DMS 273 treated with DMSO at 0.1 percent for 48 hours (cell line): ENCODE measurements around the gene FUT8.
"Not testable (repeated sequence)": the region's sequence is repeated elsewhere in the genome, so short reads cannot be mapped to it uniquely, and the experiment has no call there.

Source experiments
- DNase-seq: peaks from one replicate; lab custom pipeline; 2025; lab: John Stamatoyannopoulos, UW

FUT8 gene

GRCh38 chr14:65622703-65623102 is 210.2 kb downstream of the FUT8 start:
- no peak for DNase-seq

DNA sequence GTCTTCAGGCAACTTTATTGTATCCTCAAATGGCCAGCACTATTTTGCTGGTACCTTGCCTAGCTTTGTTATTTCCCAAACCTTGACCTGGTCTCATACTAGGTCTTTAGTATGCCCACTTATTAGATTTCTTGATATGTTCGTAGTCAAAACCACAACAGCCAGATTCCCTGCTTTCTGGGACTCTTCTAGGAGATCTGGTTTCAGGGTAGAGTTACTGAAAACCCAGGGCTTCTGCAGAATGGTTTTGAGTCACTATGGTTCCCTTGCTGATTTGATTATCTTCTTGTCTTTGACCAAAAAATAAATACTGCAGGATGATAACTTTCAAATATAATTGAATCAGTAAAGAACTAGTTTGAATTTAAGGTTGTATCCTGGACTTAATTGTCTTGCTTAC is 211.2 kb downstream of the FUT8 start:
- no peak for DNase-seq

GRCh38 chr14:65627315-65627714 is 214.8 kb downstream of the FUT8 start:
- DNase-seq = no peak

DNA sequence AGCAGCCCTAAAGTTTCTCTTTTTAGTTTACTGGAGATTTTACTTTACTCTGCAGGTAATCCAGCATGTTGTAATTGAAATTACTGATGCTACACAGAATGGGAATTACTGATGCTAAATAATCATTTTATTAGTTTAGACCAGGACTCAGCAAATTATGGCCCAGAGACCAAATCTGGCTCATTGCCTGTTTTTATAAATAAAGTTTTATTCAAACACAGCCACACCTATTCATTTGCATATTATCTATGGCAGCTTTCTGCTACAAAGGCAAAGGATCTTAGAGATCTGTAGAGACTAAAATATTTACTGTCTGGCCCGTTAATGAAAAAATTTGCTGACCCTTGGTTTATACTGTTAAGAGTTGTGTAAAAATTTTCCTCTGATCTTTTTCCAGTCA is 216.1 kb downstream of the FUT8 start:
- no peak for DNase-seq

DNA sequence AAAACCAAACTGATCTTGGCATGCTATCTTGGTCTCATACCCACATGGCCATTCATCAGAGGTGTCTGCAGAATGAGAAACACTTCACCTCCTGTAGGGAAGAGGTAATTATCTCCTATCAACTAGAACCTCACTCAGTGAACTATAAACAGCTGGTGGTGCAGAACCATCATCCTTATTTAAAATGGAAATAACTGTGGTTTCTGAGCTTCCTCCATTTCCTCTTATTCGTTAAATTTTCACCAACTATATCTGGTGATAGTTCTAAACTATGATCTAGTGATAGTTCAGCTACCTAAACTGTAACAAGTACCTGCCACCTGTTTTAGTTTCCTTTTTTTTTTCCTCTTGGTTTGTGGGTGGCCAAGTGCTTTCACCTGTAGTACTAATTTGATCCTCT is 218.5 kb downstream of the FUT8 start:
- no peak for DNase-seq

DNA sequence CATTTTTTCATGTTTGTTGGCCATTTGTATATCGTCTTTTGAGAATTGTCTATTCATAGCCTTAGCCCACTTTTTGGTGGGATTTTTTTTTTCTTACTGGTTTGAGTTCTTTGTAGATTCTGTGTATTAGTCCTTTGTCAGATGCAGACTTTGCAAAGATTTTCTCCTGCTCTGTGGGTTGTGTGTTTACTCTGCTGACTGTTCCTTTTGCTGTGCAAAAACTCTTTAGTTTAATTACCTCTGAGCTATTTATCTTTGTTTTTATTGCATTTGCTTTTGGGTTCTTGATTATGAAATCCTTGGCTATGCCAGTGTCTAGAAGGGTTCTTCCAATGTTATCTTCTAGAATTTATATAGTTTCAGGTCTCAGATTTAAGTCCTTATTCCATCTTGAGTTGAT is 220.0 kb downstream of the FUT8 start:
- no peak for DNase-seq

GRCh38 chr14:65633666-65634065 is 221.1 kb downstream of the FUT8 start:
- not testable (repeated sequence) for DNase-seq

GRCh38 chr14:65637780-65638179 is 225.2 kb downstream of the FUT8 start:
- DNase-seq = no peak

- DNase-seq = no peak
Observed at GRCh38 chr14:65639216-65639615, 226.7 kb downstream of the FUT8 start.

DNA sequence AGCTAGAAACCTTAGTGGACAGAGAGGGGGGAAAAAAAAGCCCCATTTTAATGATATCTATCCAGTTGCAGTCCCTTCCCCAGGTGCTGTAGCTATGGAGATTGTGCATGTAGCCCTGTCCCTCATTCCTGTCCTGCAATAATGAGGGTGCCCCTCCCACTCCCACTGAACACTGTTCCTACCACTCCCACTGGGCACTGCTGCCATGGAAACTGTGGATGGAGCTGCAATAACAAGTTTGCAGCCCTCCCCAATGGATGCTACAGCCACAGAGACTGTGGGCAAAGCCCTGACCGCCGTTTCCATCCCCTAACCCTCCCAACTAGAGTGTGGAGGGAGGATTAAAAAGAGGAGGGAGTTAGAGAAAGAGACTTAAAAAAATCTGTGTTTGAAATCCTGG is 238.3 kb downstream of the FUT8 start:
- no peak for DNase-seq

- no peak for DNase-seq
Observed at GRCh38 chr14:65656554-65656953, 244.0 kb downstream of the FUT8 start.

DNA sequence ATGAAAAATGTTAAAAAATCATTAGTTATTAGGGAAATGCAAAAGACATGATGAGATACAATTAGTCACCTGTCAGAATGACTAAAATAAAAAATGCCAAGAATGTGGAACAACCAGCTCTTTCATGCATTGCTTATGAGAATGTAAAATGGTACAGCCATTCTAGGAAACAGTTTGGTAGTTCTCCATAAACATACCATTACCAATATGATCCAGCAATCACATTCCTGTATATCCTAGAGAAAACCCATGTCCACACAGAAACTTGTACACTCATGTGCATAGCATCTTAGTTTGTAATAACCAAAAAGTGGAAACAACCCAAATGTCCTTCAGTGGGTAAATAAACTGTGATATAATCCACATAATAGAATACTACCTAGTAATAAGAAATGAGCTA is 245.7 kb downstream of the FUT8 start:
- no peak for DNase-seq

GRCh38 chr14:65661865-65662264 is 249.3 kb downstream of the FUT8 start:
- no peak for DNase-seq

- DNase-seq = no peak
Observed at GRCh38 chr14:65664436-65664835, 251.9 kb downstream of the FUT8 start.

DNA sequence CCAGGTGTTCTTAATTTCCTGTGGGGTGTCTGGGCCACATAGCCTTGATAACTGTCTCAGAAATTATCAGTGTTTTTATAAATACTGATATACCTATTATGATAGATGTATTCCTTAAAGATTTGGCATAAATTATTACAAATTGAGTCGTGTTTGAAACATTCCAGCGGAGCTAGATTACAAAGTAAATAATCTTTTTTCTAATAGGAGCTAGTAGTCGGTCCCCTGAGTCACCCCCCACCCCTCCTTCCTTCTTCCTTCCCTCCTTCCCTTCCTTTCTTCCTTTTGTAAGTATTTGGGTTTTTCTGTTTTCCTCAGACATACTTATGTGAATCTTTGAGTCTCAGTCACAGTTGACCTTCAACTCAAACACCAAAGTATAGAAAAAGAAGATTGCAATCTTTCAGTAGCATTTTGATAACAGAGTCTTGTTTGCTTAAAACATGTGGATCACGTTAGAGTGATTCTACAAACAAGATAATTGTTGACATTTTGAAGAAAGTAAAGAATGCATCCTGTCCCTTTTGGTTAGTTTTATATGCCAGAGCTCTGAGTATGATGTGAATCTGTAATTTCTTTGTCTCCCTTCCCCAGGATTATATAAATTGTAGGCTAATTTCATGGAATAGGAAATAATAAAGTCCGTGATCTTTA is 264.0 kb downstream of the FUT8 start:
- no peak for DNase-seq

GRCh38 chr14:65685572-65685971 is 273.0 kb downstream of the FUT8 start:
- no peak for DNase-seq

DNA sequence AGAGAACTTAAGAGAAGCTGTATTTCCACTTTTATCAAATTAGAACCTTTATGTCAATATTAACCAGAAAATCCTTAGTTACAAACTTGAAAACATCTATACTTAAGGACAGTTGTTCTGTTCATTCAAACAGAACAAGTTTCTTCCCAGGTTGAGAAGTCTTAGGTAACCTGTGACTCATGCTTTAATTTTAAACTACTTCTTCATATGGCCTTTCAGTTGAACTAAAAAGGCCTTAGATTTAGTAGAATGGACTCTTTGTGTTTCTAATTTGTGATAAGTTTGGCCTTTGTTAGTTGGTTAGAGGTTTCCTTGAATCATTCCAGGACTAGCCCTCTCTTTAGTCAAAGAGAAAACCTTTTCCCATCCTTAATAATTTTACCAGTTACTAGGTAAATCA is 274.2 kb downstream of the FUT8 start:
- no peak for DNase-seq

- DNase-seq = no peak
Observed at GRCh38 chr14:65689070-65689469, 276.5 kb downstream of the FUT8 start.

GRCh38 chr14:65692566-65692965 is 280.0 kb downstream of the FUT8 start:
- DNase-seq = not testable (repeated sequence)

DNA sequence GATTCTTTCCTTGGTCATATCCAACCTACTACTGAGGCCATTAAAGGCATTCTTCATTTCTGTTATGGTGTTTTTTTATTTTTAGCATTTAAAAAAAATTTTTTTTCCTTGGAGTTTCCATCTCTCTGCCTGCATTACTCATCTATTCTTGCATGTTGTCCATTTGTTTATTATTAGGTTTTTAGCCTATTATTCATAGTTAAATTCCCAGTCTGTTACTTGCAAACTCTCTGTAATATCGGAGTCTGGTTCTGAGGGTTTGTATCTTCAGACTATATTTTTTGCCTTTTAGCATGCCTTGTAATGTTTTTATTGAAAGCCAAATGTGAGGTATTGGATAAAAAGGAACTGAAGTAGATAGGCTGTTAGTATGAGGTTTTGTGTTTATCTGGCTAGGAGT is 284.3 kb downstream of the FUT8 start:
- DNase-seq = no peak

DNA sequence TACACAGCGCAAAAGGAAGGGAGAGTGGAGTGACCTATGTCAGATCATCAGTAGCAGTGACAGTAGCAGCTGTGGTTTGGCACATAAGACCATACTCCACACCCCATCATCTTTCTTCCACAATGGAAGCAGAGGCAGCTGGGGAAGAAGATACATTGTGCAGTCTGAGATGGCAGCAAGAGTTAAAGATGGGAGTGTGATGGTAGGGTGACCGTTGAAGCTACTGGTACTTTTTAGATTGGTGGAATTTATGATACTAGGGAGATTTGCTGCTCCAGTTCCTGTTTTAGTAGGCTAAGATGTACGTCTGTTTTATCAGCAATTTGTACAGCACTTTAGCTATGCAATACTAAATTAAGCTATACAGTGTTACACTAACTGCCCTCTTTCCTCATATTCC is 291.0 kb downstream of the FUT8 start:
- no peak for DNase-seq

GRCh38 chr14:65703996-65704395 is 291.5 kb downstream of the FUT8 start:
- DNase-seq = no peak

DNA sequence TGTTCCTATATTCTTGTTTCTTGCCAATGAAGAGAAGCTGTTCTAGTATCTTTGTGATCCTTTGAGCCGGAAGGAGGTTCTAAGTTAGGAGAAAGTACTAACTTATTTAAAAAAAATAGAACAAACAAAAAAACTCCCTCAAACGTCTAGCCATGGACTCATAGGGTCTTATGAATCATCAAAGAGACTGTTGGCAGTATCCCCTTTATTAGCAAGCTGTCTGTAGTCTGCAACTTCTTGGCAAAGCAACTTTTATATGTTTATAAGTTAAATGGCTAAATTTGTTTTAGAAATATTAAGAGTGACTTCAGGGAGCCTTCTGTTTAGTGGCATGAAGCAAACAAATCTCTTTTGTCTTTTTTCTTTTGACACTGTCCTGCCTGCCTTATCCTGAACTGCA is 291.9 kb downstream of the FUT8 start:
- DNase-seq = no peak

- DNase-seq = no peak
Observed at GRCh38 chr14:65704850-65705249, 292.3 kb downstream of the FUT8 start.

DNA sequence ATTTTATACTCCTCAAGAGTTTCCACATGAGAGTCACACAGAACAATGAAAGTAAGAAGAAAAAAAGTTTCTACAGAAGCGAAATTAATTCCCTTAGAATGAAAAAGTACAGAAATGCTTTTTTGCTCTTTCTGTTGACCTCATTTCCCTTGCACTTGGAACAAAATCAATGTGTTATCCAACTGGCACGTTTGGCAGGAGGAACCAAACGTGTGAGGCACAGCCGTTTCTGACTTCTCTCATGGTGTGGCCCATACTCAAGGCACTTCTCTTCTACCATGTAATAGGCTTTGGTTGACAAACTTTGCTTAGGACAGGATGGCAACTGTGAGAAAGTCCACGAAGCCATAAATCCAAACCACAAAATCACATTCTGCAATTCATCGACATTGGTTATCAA is 297.0 kb downstream of the FUT8 start:
- no peak for DNase-seq
